ENCODE results near the gene BEX2.
"Not testable (repeated sequence)": the region's sequence is repeated elsewhere in the genome, so short reads cannot be mapped to it uniquely, and the experiment has no call there.

The BEX2 gene

DNA sequence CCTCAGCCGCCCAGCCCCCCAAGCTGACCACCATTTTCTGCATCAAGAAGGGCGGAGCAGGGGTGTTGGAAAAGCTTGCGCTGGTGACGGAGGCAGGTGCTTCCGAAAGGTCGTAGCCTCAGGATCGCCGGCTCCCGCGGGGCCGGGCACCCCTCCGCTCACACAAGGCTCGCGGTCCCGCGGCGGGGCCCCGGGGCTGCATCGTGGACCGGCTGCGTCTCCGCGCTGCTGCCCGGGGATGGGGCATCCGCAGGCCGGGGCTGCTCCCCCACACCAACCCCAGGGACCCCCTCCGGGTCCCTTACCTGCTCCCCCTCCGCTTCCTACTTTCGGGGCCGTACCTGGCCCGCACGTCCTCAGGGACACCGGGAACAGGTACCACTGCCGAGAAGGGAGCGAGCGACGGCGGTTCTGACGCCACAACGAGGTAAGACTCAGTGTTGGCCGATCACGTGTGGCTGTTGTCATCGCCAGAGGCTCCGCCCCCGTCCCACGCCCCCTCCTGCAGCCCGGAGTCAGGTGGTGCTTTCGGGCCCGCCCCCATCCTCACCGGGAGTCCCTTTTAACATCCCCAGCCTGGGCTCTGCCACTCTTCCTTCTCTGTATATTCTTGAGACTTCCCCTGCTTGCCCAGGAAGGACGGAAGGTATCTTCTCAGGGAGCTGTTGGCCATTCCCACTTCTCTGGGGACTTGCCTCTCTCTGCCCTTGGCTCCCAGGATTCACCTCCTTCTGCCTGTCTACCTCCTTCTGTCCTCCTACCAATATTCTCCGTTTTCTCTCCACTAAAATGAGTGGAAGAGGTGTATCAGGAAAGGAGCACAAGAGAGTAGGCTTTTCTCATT, at the start of gene BEX2:
BEX2 (minus strand) TSS at position 436 of the 844 bp plus-strand sequence. CDS start 1,014 bp downstream, outside the sequence.
- peak; percentile 64 for DNase-seq

DNA sequence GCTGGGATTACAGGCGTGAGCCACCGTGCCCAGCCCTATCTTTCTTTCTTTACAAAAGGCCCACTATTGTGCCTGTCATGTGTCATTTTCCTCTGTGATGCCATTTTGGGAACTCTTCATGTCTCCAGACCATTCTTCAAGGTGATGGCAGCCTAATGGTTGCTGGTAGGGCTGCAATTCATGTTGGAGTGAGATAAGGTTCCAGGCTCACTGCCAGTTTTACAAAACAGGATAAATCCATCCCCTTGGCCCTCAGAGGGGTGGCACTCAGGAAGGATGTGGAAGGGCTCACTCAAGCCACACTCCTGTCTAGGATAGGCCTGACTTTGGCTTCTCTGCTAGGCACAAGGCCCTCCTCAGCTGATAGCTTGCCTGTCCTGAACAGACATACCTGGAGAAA, 49.3 kb upstream of the BEX2 start:
- no peak for DNase-seq

GRCh38 chrX:103359605-103360004, 48.8 kb upstream of the BEX2 start:
- not testable (repeated sequence) for DNase-seq

DNA sequence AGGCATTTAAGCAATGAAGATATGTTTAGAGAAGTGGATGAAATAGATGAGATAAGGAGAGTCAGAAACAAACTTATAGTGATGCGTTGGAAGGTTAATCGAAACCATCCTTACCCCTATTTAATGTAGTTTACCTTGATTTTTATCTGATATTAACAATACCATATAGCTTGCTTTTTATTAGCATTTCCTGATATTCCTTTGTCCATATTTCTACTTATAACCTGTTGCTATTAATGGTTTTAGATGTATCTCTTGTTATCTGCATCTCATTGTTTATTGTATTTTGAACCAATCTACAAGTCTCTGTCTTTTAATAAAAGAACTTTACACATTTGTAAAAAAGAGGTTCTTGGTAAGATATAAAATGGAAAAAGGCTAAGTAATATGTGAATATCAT, 47.1 kb upstream of the BEX2 start:
- no peak for DNase-seq

DNA sequence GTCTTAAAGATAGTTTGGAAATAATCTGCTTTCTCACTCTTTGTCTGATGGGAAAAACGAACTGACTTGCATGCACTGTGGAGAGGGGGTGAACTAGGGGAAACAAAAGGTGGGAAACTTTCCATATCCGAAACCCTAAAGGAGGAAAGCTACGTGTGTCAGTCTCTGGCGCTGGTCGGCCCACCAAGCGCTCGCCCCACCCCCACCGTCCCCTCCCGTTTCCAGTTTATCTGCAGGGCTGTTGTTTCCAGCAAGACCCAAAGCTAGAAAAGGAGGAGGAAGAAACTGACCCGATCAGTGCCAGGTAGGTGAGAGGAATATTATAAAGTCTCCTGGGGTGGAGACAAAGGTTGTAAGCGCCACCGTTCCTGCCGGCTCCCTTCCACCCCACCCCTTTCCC, 46.1 kb upstream of the BEX2 start:
- DNase-seq = peak; percentile 51

- peak; percentile 91 for DNase-seq
Measured at GRCh38 chrX:103356130-103356798, 45.5 kb upstream of the BEX2 start, which contains the start of gene TCEAL9. TCEAL9 (plus strand) TSS chrX:103356506; CDS start chrX:103357685, 1,179 bp downstream.

DNA sequence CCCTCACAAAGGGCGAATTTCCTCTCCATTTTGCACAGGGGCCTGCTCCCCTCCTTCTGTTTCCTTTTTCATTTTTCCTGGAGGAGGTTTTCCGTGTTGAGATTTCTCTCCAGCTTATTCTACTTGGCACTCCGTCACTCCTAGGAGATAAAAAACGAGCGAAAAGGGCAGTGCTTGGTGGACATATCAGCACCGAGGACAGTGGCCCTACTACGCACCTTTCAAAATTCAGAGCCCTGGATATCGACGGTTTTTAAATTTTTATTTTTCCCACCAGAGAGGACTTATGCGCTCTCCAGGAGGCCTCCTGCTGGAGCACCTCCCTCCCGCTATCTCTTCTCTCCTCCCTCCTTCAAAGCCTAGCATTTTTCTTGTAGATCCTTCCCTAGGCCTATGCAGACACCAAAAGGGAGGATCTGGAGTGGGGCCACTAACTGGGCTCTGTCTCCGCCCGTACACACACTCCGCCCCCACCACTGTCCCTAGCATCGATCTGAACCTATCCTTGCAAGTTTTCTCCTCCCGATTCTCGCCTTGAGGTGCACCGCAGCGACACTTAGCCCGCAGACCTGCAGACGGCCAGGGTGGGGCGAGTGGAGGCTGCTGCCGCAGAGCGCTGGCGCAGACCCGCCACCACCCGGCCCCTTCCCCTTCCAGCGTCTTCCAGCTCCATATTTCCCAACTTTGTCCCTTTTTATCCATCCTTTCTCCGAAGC, 37.0 kb upstream of the BEX2 start:
- no peak for DNase-seq

- DNase-seq = no peak
Measured at GRCh38 chrX:103344606-103345005, 33.8 kb upstream of the BEX2 start.

GRCh38 chrX:103343105-103343504, 32.3 kb upstream of the BEX2 start:
- DNase-seq = peak; percentile 35

DNA sequence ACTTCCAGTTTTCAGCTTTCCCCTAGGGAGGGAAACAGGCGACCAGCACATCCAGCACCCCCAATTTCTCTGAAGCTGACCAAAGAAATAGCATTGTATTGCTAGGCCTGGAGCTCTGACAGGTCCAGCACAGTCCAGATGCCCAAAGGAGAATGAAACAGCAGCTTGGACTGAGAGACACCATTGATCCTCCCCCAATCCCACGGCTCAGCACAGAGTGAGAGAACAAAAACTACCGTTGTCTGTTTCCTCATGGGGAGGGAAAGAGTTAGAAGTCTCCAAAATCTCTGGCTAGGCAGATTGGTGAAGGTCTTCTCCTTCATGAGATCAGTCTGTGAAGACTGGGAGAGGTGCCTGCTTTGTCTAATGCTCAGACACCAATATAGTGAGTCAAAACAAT, 27.9 kb upstream of the BEX2 start:
- DNase-seq = no peak

DNA sequence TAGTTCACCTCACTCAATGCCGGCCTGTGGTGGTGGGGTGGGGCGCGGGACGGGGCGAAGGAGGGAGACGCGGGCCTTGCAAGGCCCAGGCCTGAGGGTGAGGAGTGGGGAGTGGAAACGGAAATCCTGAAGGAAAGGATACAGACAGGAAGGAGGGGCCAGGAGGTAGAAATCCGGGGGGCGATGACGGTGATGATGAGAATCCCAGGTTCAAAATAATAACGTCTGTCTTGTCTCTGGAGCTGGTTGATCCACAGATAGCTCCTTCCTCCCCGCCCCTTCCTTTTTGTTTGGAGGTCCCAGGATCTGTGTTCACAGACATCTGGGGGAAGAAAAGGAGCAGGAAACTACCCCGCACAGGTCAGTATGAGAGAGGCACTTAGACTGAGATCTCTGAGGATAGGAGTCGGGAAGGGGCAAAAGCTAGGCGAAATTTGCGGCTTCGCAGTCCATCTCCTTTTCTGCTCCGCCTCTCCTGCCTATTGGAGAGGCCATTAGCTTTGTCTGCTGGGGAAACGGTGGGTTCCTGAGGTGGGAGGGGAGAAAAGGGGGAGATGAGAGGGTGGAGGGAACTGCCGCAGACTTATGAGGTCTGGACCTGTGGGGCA, 20.0 kb upstream of the BEX2 start:
- DNase-seq = peak; percentile 58

DNA sequence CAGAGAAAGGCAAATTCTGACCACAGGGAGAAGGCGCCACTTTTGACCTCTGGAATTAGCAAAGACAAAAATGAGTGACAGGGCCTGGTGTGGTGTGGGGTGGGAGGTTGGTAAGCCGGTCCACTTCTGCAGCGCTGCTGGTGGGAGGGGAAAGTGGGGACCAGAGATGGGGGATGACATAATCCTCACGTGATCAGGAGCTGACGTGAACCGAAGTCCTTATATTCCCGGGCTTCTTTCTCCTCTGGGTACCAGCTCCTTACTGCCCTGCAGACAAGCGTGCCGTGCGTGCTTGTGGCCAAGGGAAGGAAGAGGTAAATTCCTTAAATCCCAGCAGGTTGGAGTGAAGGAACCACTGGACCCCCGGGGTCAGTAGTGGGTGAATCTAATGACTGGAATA, 19.2 kb upstream of the BEX2 start, which contains the start of gene TCEAL7:
TCEAL7 (plus strand) TSS at position 249 of the 400 bp plus-strand sequence. CDS start 1,165 bp downstream, outside the sequence.
- peak; percentile 82 for DNase-seq

DNA sequence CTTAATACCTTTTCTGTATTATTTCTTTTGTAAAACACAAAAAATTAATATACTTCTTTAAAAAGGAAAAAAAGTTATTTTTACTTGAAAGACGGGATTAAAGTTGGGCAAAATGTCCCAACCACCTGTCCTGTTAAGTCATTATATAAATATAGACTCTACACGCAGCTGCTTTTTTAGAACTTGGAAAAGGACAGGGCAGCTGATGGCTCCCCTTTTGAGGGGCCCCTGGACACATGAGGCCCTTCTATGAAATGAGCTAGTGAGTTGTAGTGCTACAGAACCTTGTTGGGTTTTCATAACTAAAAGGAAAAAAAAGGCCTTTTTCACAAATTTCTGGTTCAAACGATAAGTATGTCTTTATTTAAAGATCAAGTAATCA, 600 bp upstream of the BEX2 start:
- DNase-seq = peak; percentile 14

- DNase-seq = peak; percentile 17
Measured at GRCh38 chrX:103309860-103310554, 783 bp downstream of the BEX2 start.

DNA sequence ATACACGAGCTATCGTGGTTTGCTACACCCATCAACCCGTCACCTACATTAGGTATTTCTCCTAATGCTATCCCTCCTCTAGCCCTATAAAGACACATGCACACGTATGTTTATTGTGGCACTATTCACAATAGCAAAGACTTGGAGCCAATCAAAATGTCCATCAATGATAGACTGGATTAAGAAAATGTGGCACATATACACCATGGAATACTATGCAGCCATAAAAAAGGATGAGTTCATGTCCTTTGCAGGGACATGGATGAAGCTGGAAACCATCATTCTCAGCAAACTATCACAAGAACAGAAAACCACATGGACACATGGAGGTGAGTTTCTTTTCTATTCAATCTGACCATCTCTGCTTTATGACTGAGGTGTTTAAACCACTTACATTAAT, 5.1 kb downstream of the BEX2 start:
- DNase-seq = not testable (repeated sequence)

GRCh38 chrX:103304705-103305104, 6.1 kb downstream of the BEX2 start:
- DNase-seq = no peak

DNA sequence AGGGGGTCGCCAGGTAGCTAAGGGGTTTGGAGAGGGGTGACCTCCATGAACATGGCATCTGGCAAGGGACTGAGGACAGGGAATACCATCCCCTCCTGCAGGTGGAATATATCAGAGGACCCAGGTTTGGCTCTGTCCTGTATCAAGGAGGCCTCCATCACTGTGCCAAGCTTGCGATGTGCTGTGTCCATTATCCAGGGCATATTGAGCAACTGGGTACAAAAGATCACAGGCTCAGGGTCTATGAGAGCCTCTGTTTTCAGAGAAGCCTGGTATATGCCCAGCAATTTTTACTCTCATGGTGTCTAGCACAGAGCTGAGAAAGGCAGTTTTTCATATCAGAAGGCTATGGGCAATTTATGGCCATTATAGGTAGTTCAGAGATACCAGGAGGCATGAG, 17.7 kb downstream of the BEX2 start:
- DNase-seq = no peak

DNA sequence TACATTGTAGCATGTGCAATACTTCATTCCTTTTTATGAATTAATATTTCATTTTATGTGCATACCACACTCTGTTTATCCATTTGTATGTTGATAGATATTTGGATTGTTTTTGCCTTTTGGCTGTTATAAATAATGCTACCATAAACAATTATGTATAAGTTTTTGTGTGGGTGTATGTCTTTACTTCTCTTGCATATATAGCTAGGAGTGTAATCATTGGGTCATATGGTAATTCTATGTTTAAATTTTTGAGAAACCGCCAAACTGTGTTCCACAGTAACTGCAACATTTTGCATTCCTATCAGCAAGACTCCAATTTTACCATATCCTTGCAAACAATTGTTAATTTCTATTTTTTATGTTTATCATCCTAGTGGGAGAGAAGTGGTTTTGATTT, 31.2 kb downstream of the BEX2 start:
- no peak for DNase-seq

DNA sequence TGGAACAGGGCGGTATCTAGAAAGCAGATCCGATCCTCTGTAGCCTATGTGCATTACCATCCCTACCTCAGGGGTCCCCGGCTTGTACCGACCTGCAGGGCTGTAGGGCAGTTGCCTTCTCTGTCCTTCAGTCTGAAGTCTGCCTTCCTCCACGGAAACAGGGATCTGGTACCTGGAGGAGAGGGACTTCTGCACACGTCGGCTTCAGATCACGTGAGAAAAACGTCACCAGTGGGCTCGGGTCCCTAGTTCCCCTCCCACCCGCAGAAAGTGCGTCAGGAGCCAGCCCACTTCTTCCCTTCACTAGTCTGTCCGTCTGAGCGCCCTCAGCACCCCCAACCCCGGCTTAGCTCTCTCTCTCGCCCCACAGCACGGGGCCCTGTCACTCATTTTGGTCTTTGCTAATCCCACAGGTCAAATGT, 34.2 kb downstream of the BEX2 start, which contains the start of gene TCEAL5:
TCEAL5 (minus strand) TSS at position 170 of the 422 bp plus-strand sequence. CDS start 2,187 bp downstream, outside the sequence.
- DNase-seq = peak; percentile 68

- peak; percentile 26 for DNase-seq
Measured at GRCh38 chrX:103275947-103276567, 34.7 kb downstream of the BEX2 start.

- no peak for DNase-seq
Measured at GRCh38 chrX:103274284-103274683, 36.5 kb downstream of the BEX2 start.

Measured in right hindlimb (tissue), 1 donor.